H1 (cell line): ENCODE data around the gene HDAC9. TPM values are rescaled to one million over a fixed set of nuclear protein-coding genes. Genes with fewer than 3 reads are reported as not detected.

Experiments used
- BRCA1 ChIP-seq: IDR thresholded peaks from 2 replicates; pipeline ENCODE4 v1.6.1; 2012; ENCODE audit warnings: low read depth, low read length, improper control_type of control experiment
- EP300 ChIP-seq, 2 experiments: IDR thresholded peaks; 1 replicate in 1 of 2; 2 replicates in 1 of 2; pipeline ENCODE4 v1.6.1; 2011 to 2012; ENCODE audit warnings: low read depth in 2 of 2, low read length in 2 of 2, mild to moderate bottlenecking in 2 of 2, borderline replicate concordance in 1 of 2, inconsistent platforms in 1 of 2, moderate library complexity in 1 of 2
- KDM1A ChIP-seq: fragments of 200-600, 300-600 bp; sonication (generic); IDR thresholded peaks from 2 replicates; pipeline ENCODE4 v1.7.1; 2016; ENCODE audit warnings: mild to moderate bottlenecking, low read length, borderline replicate concordance
- POU5F1 ChIP-seq: IDR thresholded peaks from 2 replicates; pipeline ENCODE4 v1.6.1; 2011; ENCODE audit warnings: low read depth, mild to moderate bottlenecking, low read length, moderate library complexity
- TCF12 ChIP-seq: IDR thresholded peaks from 2 replicates; pipeline ENCODE4 v1.6.1; 2011; ENCODE audit warnings: low read depth, mild to moderate bottlenecking, low read length
- USF2 ChIP-seq: IDR thresholded peaks from 2 replicates; pipeline ENCODE4 v1.6.1; 2011; ENCODE audit warnings: low read length, improper control_type of control experiment
- polyA plus RNA-seq, 7 experiments: library from polyadenylated mRNA; depleted of rRNA in 3 of 7; stranded (reverse) in 5 of 7; unstranded in 2 of 7; fragments of >200 nt in 5 of 7; fragments of 200-250 nt in 2 of 7; gene quantifications; 1 replicate in 5 of 7; 2 replicates in 1 of 7; 4 replicates in 1 of 7; pipeline versions ENCODE4 v1.2.1 to v1.2.3, GENCODE V29; 2011 to 2013; ENCODE audit warnings: missing spikeins in 2 of 7, mixed read lengths in 2 of 7
- total RNA-seq: library from RNA; stranded (reverse); fragmentation: NEBNext Ultra II Directional; extraction: Animal tissue kit (Norgen Biotek cat#: 25700); gene quantifications from 2 replicates; pipeline ENCODE4 v1.2.1, GENCODE V29; 2021

Gene HDAC9
- total and polyA plus RNA-seq, 2 of the 8 experiments (the other 6 are each of a cell fraction or from before 2014, with no cell fraction given): 9.5 to 13.1 TPM

- TF ChIP-seq EP300 (IDR thresholded peaks at IDR 0.05; ENCODE audit: borderline replicate concordance in 1 of 2, low read depth in 2 of 2, low read length in 2 of 2): no peak
- no peak for TF ChIP-seq POU5F1
- no peak for TF ChIP-seq USF2
- TF ChIP-seq BRCA1: no peak
- no peak for TF ChIP-seq KDM1A
- no peak for TF ChIP-seq TCF12
These were observed 56.9 kb downstream of the HDAC9 start (continued) for GRCh38 chr7:18552316-18552916.
